GM23338 (cell line): ENCODE results near the gene MMP28. TPM values are rescaled to one million over a fixed set of nuclear protein-coding genes. Genes with fewer than 3 reads are reported as not detected.
A peak's percentile ranks its signal among the peaks of the same experiment; 100 is the strongest.

ENCODE experiments used
- ATAC-seq: fragments of 200-7000 bp; cut with Tn5 transposase; 3 replicates; pipeline ENCODE4 v1.9.1; 2020
- DNase-seq: peaks from one replicate; pipeline ENCODE4 v3.0.0-alpha.2; 2015; ENCODE audit warnings: low spot score
- H2AFZ ChIP-seq: fragments of 200-600 bp; sonication (generic); 2 replicates; pipeline ENCODE4 v1.8.0; 2016; ENCODE audit warnings: antibody characterized with exemption, mild to moderate bottlenecking, moderate library complexity
- H3F3A ChIP-seq: fragments of 200-600 bp; sonication (generic); replicated peaks from 2 replicates; pipeline ENCODE4 v1.8.0; 2017; ENCODE audit warnings: antibody characterized with exemption, mixed run types, low read depth
- H3K27ac ChIP-seq: fragments of 200-600 bp; sonication (generic); 2 replicates; pipeline ENCODE4 v1.6.1; 2016; ENCODE audit warnings: low read depth
- H3K27me3 ChIP-seq: fragments of 200-600 bp; sonication (generic); 2 replicates; pipeline ENCODE4 v1.8.0; 2016; ENCODE audit warnings: mild to moderate bottlenecking, mixed run types, moderate library complexity; ENCODE audit not compliant: insufficient read depth
- H3K36me3 ChIP-seq: fragments of 200-600 bp; sonication (generic); 2 replicates; pipeline ENCODE4 v1.8.0; 2016; ENCODE audit warnings: mild to moderate bottlenecking; ENCODE audit not compliant: insufficient read depth
- H3K4me1 ChIP-seq: fragments of 200-600 bp; sonication (generic); 2 replicates; pipeline ENCODE4 v1.8.0; 2016; ENCODE audit warnings: mild to moderate bottlenecking, moderate library complexity; ENCODE audit not compliant: insufficient read depth
- H3K4me2 ChIP-seq: fragments of 200-600 bp; sonication (generic); 2 replicates; pipeline ENCODE4 v1.7.1; 2017; ENCODE audit warnings: mixed run types
- H3K4me3 ChIP-seq: fragments of 200-600 bp; sonication (generic); 2 replicates; pipeline ENCODE4 v1.6.1; 2016; ENCODE audit warnings: mixed run types
- H3K79me2 ChIP-seq: fragments of 200-600 bp; sonication (generic); replicated peaks from 2 replicates; pipeline ENCODE4 v1.8.0; 2017; ENCODE audit warnings: mild to moderate bottlenecking; ENCODE audit not compliant: insufficient read depth
- H3K9me2 ChIP-seq: fragments of 200-600 bp; sonication (generic); 2 replicates; pipeline ENCODE4 v1.8.0; 2017; ENCODE audit not compliant: insufficient read depth
- H4K20me1 ChIP-seq: fragments of 200-600 bp; sonication (generic); replicated peaks from 2 replicates; pipeline ENCODE4 v1.8.0; 2017; ENCODE audit warnings: mild to moderate bottlenecking; ENCODE audit not compliant: insufficient read depth
- H3K27ac Mint-ChIP-seq: 2 replicates; pipeline ENCODE4 v1.8.0; 2020; ENCODE audit warnings: inconsistent platforms, mild to moderate bottlenecking, moderate library complexity, mixed read lengths
- H3K27me3 Mint-ChIP-seq: 3 replicates; pipeline ENCODE4 v1.8.0; 2022; ENCODE audit warnings: low read depth, mild to moderate bottlenecking, moderate library complexity, mixed read lengths, inconsistent platforms; ENCODE audit not compliant: insufficient read depth, poor library complexity
- H3K36me3 Mint-ChIP-seq: 3 replicates; pipeline ENCODE4 v1.8.0; 2021; ENCODE audit warnings: low read depth, mild to moderate bottlenecking, inconsistent platforms, moderate library complexity, mixed read lengths
- H3K4me1 Mint-ChIP-seq: 3 replicates; pipeline ENCODE4 v1.8.0; 2020; ENCODE audit warnings: mild to moderate bottlenecking, inconsistent platforms, mixed read lengths
- H3K4me3 Mint-ChIP-seq: 3 replicates; pipeline ENCODE4 v1.8.0; 2021; ENCODE audit warnings: moderate library complexity, mild to moderate bottlenecking, inconsistent platforms, mixed read lengths
- H3K9me3 Mint-ChIP-seq: 3 replicates; pipeline ENCODE4 v1.8.0; 2020; ENCODE audit warnings: moderate library complexity, mild to moderate bottlenecking, inconsistent platforms, mixed read lengths
- CTCF ChIP-seq, 2 experiments: fragments of 200-600 bp in 1 of 2; sonication (generic) in 1 of 2; conservative IDR thresholded peaks; 2 replicates each; pipeline versions ENCODE4 v1.5.1 to v1.6.1; 2016 to 2017; ENCODE audit warnings: antibody characterized with exemption in 2 of 2, low read depth in 2 of 2, mild to moderate bottlenecking in 2 of 2, moderate library complexity in 1 of 2
- JUNB ChIP-seq: IDR thresholded peaks from one replicate; pipeline ENCODE4 v1.6.1; 2016; ENCODE audit warnings: antibody characterized with exemption; ENCODE audit not compliant: unreplicated experiment
- POLR2AphosphoS5 ChIP-seq: IDR thresholded peaks from 2 replicates; pipeline ENCODE4 v1.6.1; 2016; ENCODE audit warnings: antibody characterized with exemption, low read depth
- ZNF331 ChIP-seq: fragments of 250-450 bp; sonication (Bioruptor Pico); IDR thresholded peaks from 2 replicates; pipeline ENCODE4 v1.5.0; 2020; ENCODE audit warnings: low read depth, mild to moderate bottlenecking, moderate library complexity
- ZNF462 ChIP-seq: fragments of 250-450 bp; sonication (Bioruptor Pico); IDR thresholded peaks from 2 replicates; pipeline ENCODE4 v1.5.0; 2020; ENCODE audit warnings: mild to moderate bottlenecking, moderate library complexity
- polyA plus RNA-seq: library from polyadenylated mRNA; unstranded; fragments of >200 nt; fragmentation: Nextera tagmentation; extraction: Ambion mirVana; gene quantifications from 2 replicates; pipeline ENCODE4 v1.2.1, GENCODE V29; 2016
- total RNA-seq: library from RNA; depleted of rRNA; stranded (reverse); fragments of >200 nt; shearing (Covaris generic); gene quantifications from 2 replicates; pipeline ENCODE4 v1.2.3, GENCODE V29; 2014
- TF ChIP-seq, protein P1 (sequence below): IDR thresholded peaks from one replicate; pipeline ENCODE4 v1.6.1; 2018; ENCODE audit warnings: antibody characterized with exemption; ENCODE audit not compliant: unreplicated experiment

The MMP28 gene
- total and polyA plus RNA-seq, 2 experiments from 2014 or later = not detected

- peaks cover 26% of the 10 kb centered on the region for H3K4me1 ChIP-seq
- H3K9me2 ChIP-seq = no peaks in the 10 kb centered on the region
- H2AFZ ChIP-seq = peak overlapping the region; percentile 87
- H3K27me3 ChIP-seq = peaks cover 13% of the 10 kb centered on the region
- no peaks in the 10 kb centered on the region; the same call in 1 of the 2 replicates for H4K20me1 ChIP-seq
- H3K4me2 ChIP-seq = peak overlapping the region; percentile 93
- peaks cover 31% of the 10 kb centered on the region for H3K4me1 Mint-ChIP-seq
- H3K27ac Mint-ChIP-seq = no peak overlapping the region
- H3K9me3 Mint-ChIP-seq = no peaks in the 10 kb centered on the region
- no peaks in the 10 kb centered on the region; the same call in 2 of the 3 replicates for H3K36me3 Mint-ChIP-seq
- peak overlapping the region; percentile 89 for H3K4me3 ChIP-seq
- peak overlapping the region; percentile 91 for H3K4me3 Mint-ChIP-seq
- no peak overlapping the region for H3K27ac ChIP-seq
- no peaks in the 10 kb centered on the region for H3K79me2 ChIP-seq
- 0 out of 2 replicates have a peak, but pooled peaks cover 3% of the 10 kb centered on the region for H3F3A ChIP-seq
- DNase-seq (peak; percentile 63), ATAC-seq (peak; percentile 55)
- TF ChIP-seq JUNB (no peak), ZNF331 (CRISPR knock-in tag) (no peak), CTCF (conservative IDR thresholded peaks at IDR 0.05; ENCODE audit: low read depth in 2 of 2) (no peak), POLR2AphosphoS5 (no peak)
- TF ChIP-seq, protein P1, sequence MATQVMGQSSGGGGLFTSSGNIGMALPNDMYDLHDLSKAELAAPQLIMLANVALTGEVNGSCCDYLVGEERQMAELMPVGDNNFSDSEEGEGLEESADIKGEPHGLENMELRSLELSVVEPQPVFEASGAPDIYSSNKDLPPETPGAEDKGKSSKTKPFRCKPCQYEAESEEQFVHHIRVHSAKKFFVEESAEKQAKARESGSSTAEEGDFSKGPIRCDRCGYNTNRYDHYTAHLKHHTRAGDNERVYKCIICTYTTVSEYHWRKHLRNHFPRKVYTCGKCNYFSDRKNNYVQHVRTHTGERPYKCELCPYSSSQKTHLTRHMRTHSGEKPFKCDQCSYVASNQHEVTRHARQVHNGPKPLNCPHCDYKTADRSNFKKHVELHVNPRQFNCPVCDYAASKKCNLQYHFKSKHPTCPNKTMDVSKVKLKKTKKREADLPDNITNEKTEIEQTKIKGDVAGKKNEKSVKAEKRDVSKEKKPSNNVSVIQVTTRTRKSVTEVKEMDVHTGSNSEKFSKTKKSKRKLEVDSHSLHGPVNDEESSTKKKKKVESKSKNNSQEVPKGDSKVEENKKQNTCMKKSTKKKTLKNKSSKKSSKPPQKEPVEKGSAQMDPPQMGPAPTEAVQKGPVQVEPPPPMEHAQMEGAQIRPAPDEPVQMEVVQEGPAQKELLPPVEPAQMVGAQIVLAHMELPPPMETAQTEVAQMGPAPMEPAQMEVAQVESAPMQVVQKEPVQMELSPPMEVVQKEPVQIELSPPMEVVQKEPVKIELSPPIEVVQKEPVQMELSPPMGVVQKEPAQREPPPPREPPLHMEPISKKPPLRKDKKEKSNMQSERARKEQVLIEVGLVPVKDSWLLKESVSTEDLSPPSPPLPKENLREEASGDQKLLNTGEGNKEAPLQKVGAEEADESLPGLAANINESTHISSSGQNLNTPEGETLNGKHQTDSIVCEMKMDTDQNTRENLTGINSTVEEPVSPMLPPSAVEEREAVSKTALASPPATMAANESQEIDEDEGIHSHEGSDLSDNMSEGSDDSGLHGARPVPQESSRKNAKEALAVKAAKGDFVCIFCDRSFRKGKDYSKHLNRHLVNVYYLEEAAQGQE = no peak
- peaks cover 15% of the 10 kb centered on the region for H3K27me3 Mint-ChIP-seq
- H3K36me3 ChIP-seq = no peaks in the 10 kb centered on the region
These were observed 63.3 kb downstream of the MMP28 start for GRCh38 chr17:35731917-35732805.

DNA sequence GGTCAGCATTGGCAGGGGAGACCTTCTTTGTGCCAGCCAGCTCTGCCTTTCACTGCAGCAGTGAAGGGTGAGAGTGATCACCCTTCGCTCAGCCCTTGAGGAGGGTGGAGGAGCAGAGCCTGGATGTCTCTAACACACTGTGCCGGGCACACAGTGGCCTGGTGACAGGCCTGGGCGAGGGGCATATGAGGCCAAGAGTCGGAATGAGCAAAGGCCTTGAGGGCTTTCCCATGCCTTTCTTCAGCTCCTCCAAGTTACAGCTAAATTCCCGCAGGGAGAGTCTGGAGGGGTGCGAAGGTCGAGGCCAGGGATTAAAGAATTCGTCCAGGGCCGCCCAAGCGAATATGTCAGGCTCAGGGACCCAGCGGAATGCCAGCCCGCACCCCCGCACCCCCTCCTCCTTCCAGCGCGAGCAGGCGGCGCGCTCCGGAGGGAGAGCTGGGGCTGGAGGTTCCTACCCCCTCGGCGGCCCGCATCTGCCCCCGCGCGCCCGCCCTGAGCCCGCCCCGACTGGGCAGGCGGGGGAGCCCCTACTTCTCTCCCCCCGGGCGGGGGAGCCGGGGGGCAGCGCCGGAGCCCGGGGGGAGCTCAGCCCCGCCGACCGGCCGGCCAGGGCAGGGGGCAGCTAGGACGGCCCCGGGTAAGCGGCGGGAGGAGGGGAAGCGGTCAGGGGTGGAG, 64.1 kb downstream of the MMP28 start, which contains the start of gene RASL10B:
TSS of gene RASL10B (plus strand) at position 401 of the 678 bp plus-strand sequence. CDS start 3,546 bp downstream, outside the sequence.
- Histone ChIP-seq H3K4me2 (peak within 1 kb of the TSS; percentile 93), H3K4me3 (peak within 1 kb of the TSS; percentile 89), H3K27me3 (peaks cover 13% of the 10 kb centered on the region), H3K4me1 (peaks cover 26% of the 10 kb centered on the region), H4K20me1 (no peaks in the 10 kb centered on the region), H3K27ac (no peak within 1 kb of the TSS), H3K79me2 (no peaks in the 10 kb centered on the region), H2AFZ (peak within 1 kb of the TSS; percentile 87), H3F3A (0 out of 2 replicates have a peak, but pooled peaks cover 3% of the 10 kb centered on the region), H3K36me3 (no peaks in the 10 kb centered on the region), H3K9me2 (no peaks in the 10 kb centered on the region)
- H3K36me3 Mint-ChIP-seq = no peaks in the 10 kb centered on the region; the same call in 2 of the 3 replicates
- H3K4me3 Mint-ChIP-seq = peak within 1 kb of the TSS; percentile 91
- DNase-seq = peak; percentile 91
- peak; percentile 75 for ATAC-seq
- no peak within 1 kb of the TSS for H3K27ac Mint-ChIP-seq
- H3K27me3 Mint-ChIP-seq = peaks cover 16% of the 10 kb centered on the region
- no peaks in the 10 kb centered on the region for H3K9me3 Mint-ChIP-seq
- peaks cover 31% of the 10 kb centered on the region for H3K4me1 Mint-ChIP-seq
- TF ChIP-seq POLR2AphosphoS5 (peak; percentile 50; the same call in 1 of the 2 replicates), ZNF462 (CRISPR knock-in tag) (no peak)
